K562 (cell line): ENCODE measurements around the gene SDR42E2. TPM values are rescaled to one million over a fixed set of nuclear protein-coding genes. Genes with fewer than 3 reads are reported as not detected.

Source experiments
- ATAC-seq: fragments of 200-7000 bp; cut with Tn5 transposase; 3 replicates; pipeline ENCODE4 v1.9.1; 2020; ENCODE audit warnings: moderate library complexity
- BruUV-seq: library from RNA; stranded (reverse); fragments of 400-500 nt; replicated peaks from 2 replicates; lab custom pipeline; 2021; lab: Mats Ljungman, UMichigan
- CTCF ChIA-PET: fragments of 300-600 bp; formaldehyde crosslinking; extraction: SDS; loops from one replicate; lab custom pipeline; 2021; ENCODE audit warnings: low intra/inter-chr PET ratio; lab: Yijun Ruan, JAX
- POLR2A ChIA-PET: fragments of 300-600, 350-650 bp; sonication (Branson Sonifier 250); formaldehyde crosslinking; extraction: SDS; loops from one replicate; lab custom pipeline; 2021; ENCODE audit warnings: antibody characterized with exemption, inconsistent platforms; lab: Yijun Ruan, JAX
- DNase-seq, 4 experiments: peaks; one replicate each; pipeline versions ENCODE4 v3.0.0 to v3.0.0-alpha.2; 2011 to 2018; ENCODE audit warnings: low spot score in 3 of 4, mixed read lengths in 3 of 4; ENCODE audit errors: extremely low read depth in 1 of 4
- FAIRE-seq: peaks from 2 replicates; lab custom pipeline; 2011; peaks lifted over from hg19 to GRCh38; lab: Jason Lieb, UNC
- H2AFZ ChIP-seq: 2 replicates; pipeline ENCODE4 v1.6.0; 2011; ENCODE audit warnings: low read depth, low read length, control low read depth, inconsistent platforms
- H3K27ac ChIP-seq: fragments of 200-600 bp; 3 replicates; pipeline ENCODE4 v1.8.0; 2011; ENCODE audit warnings: low read depth, mild to moderate bottlenecking, control low read depth, inconsistent platforms, low read length, moderate library complexity, mixed read lengths; ENCODE audit errors: extremely low read depth
- H3K27me3 ChIP-seq, 2 experiments: fragments of 300-600 bp in 1 of 2; 2 replicates in 1 of 2; 3 replicates in 1 of 2; pipeline versions ENCODE4 v1.6.0 to v1.8.0; 2011; ENCODE audit warnings: inconsistent platforms in 2 of 2, low read length in 2 of 2, mild to moderate bottlenecking in 1 of 2, mixed read lengths in 1 of 2, moderate library complexity in 1 of 2; ENCODE audit not compliant: control insufficient read depth in 2 of 2, insufficient read depth in 2 of 2
- H3K36me3 ChIP-seq: fragments of 300-600 bp; 3 replicates; pipeline ENCODE4 v1.8.0; 2011; ENCODE audit warnings: mild to moderate bottlenecking, low read length, inconsistent platforms; ENCODE audit not compliant: control insufficient read depth, insufficient read depth
- H3K4me1 ChIP-seq, 2 experiments: fragments of 200-600 bp in 1 of 2; replicated peaks in 1 of 2; 2 replicates in 1 of 2; 3 replicates in 1 of 2; pipeline versions ENCODE4 v1.5.1 to v1.8.0; 2011; ENCODE audit warnings: inconsistent platforms in 2 of 2, low read length in 2 of 2, mild to moderate bottlenecking in 1 of 2, mixed read lengths in 1 of 2, moderate library complexity in 1 of 2; ENCODE audit not compliant: control insufficient read depth in 2 of 2, insufficient read depth in 2 of 2
- H3K4me2 ChIP-seq: 2 replicates; pipeline ENCODE4 v1.6.1; 2011; ENCODE audit warnings: low read length, control low read depth, inconsistent platforms, mixed read lengths; ENCODE audit not compliant: insufficient read depth
- H3K4me3 ChIP-seq: fragments of 200-600 bp; sonication (generic), shearing (Covaris generic); 2 replicates; pipeline ENCODE4 v1.5.1; 2016; ENCODE audit warnings: control low read depth, inconsistent platforms
- H3K79me2 ChIP-seq: fragments of 200-600 bp; 3 replicates; pipeline ENCODE4 v1.8.0; 2011; ENCODE audit warnings: low read length, inconsistent platforms; ENCODE audit not compliant: control insufficient read depth, insufficient read depth
- H3K9ac ChIP-seq, 2 experiments: 2 replicates each; pipeline versions ENCODE4 v1.6.0 to v1.6.1; 2011; ENCODE audit warnings: low read depth in 2 of 2, low read length in 2 of 2, control low read depth in 1 of 2, inconsistent platforms in 1 of 2, mild to moderate bottlenecking in 1 of 2, mixed read lengths in 1 of 2; ENCODE audit not compliant: insufficient read depth in 1 of 2
- H3K9me1 ChIP-seq: one replicate; pipeline ENCODE4 v1.6.0; 2011; ENCODE audit warnings: inconsistent platforms, mild to moderate bottlenecking, low read length, moderate library complexity; ENCODE audit not compliant: control insufficient read depth, insufficient read depth
- H3K9me3 ChIP-seq: replicated peaks from 2 replicates; pipeline ENCODE4 v1.5.1; 2011; ENCODE audit warnings: low read depth, low read length, inconsistent platforms; ENCODE audit not compliant: control insufficient read depth, insufficient read depth
- H4K20me1 ChIP-seq: replicated peaks from 2 replicates; pipeline ENCODE4 v1.6.1; 2011; ENCODE audit warnings: low read length, inconsistent platforms, mixed read lengths; ENCODE audit not compliant: control insufficient read depth, insufficient read depth
- CTCF ChIP-seq, 3 experiments: IDR thresholded peaks in 2 of 3; conservative IDR thresholded peaks in 1 of 3; 2 replicates each; pipeline ENCODE4 v1.5.1; 2011 to 2012; ENCODE audit warnings: low read length in 3 of 3, mild to moderate bottlenecking in 3 of 3, control low read depth in 2 of 3, improper control_type of control experiment in 1 of 3, inconsistent platforms in 1 of 3, low read depth in 1 of 3, mixed read lengths in 1 of 3, moderate library complexity in 1 of 3; ENCODE audit not compliant: insufficient read depth in 2 of 3
- HDAC8 ChIP-seq: fragments of 450-650 bp; IDR thresholded peaks from 2 replicates; pipeline ENCODE4 v1.6.1; 2016; ENCODE audit warnings: mild to moderate bottlenecking, missing genetic modification characterization, moderate library complexity, missing compliant biosample characterization
- MEF2A ChIP-seq: IDR thresholded peaks from 2 replicates; pipeline ENCODE4 v1.6.1; 2011; ENCODE audit warnings: low read depth, mild to moderate bottlenecking, low read length, moderate library complexity; ENCODE audit not compliant: control insufficient read depth
- RAD21 ChIP-seq, 2 experiments: fragments of 250-450 bp in 1 of 2; fragments of 450-650 bp in 1 of 2; sonication (Bioruptor Pico) in 1 of 2; formaldehyde crosslinking in 1 of 2; IDR thresholded peaks in 1 of 2; conservative IDR thresholded peaks in 1 of 2; 2 replicates each; pipeline versions ENCODE4 v1.4.0 to v1.8.0; 2020 to 2022; ENCODE audit warnings: mild to moderate bottlenecking in 2 of 2, moderate library complexity in 1 of 2
- TSC22D4 ChIP-seq: fragments of 450-650 bp; IDR thresholded peaks from 2 replicates; pipeline ENCODE4 v1.6.1; 2016; ENCODE audit warnings: missing genetic modification characterization, missing biosample characterization, control low read depth
- ZNF212 ChIP-seq: fragments of 450-650 bp; formaldehyde crosslinking; IDR thresholded peaks from 2 replicates; pipeline ENCODE4 v1.4.0; 2020; ENCODE audit warnings: mild to moderate bottlenecking
- ZNF384 ChIP-seq: IDR thresholded peaks from 2 replicates; pipeline ENCODE4 v1.6.1; 2012; ENCODE audit warnings: low read depth, low read length, improper control_type of control experiment
- WGBS: fragments of 100-300 bp; shearing (Covaris generic); methylation state at CpG from one replicate; pipeline ENCODE4 v1.1.6; 2016; ENCODE audit warnings: low coverage, mixed read lengths; ENCODE audit not compliant: insufficient coverage; ENCODE audit errors: missing lambda C conversion rate; 5-methylcytosine and 5-hydroxymethylcytosine counted together
- in situ Hi-C: fragments of 300-500 bp; cut with MboI; formaldehyde crosslinking; loops from 4 replicates; pipeline ENCODE4 v1.15.0; 2018; ENCODE audit warnings: inconsistent platforms, mixed read lengths
- intact Hi-C: fragments of 100-400 bp; cut with micrococcal nuclease; formaldehyde crosslinking; loops from 2 replicates; pipeline ENCODE4 v1.14.2; 2022
- polyA plus RNA-seq, 8 experiments: library from polyadenylated mRNA; depleted of rRNA in 4 of 8; stranded (reverse) in 5 of 8; unstranded in 3 of 8; fragments of >200 nt; fragmentation: Nextera tagmentation in 2 of 8; fragmentation: Illumina TruSeq in 1 of 8; extraction: Ambion mirVana in 2 of 8; extraction: Trizol in 1 of 8; gene quantifications; 2 replicates each; pipeline versions ENCODE4 v1.2.1 to v1.2.3, GENCODE V29; 2011 to 2014; ENCODE audit warnings: inconsistent platforms in 1 of 8, missing spikeins in 1 of 8
- total RNA-seq, 7 experiments: library from RNA; depleted of rRNA in 6 of 7; stranded (reverse); fragments of >200 nt in 6 of 7; fragmentation: Illumina TruSeq in 2 of 7; extraction: Trizol in 2 of 7; gene quantifications; 2 replicates each; pipeline versions ENCODE4 v1.2.1 to v1.2.3, GENCODE V29; 2011 to 2021; ENCODE audit warnings: low replicate concordance in 1 of 7

Gene SDR42E2
- total and polyA plus RNA-seq, 9 of the 15 experiments (the other 6 are each of a cell fraction or from before 2014, with no cell fraction given), result 0.03 to 0.07 (median 0.04) TPM; not detected in 4

DNA sequence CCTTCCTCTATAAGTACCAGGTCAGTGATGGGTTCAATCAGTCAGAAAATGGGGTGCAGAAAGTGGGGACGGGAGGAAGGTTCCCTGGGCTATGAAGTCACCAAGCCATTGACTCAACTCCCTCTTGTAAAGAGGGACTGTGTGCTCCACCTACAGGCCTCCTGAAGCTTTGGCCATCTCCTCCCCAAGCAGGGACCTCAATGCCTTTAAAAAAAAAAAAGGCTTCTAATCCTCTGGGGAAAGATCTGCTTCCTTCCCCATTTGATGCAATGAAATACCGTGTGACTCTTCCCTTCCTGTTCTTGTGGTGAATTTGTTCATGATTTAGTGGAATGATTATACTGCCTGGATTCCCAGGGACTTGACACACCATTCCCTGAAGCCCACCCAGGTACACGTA is 39.2 kb upstream of the SDR42E2 start:
- in situ Hi-C loops (loop anchor here (25.0 kb wide), 1 partner anchor 311 kb away; no protein-coding TSS in a partner anchor), intact Hi-C loops (no loop called here)
- ChIA-PET CTCF (interaction anchor here (0.7 kb wide), 1 partner anchor 460 kb away, joined by 3 read pairs; no protein-coding TSS in a partner anchor), POLR2A (interaction anchor here (0.6 to 0.8 kb wide), 2 partner anchors 14 to 26 kb away, joined by 3 read pairs; no protein-coding TSS in a partner anchor)
- Histone ChIP-seq H3K9me1 (no peaks in the 10 kb centered on the region), H3K36me3 (no peaks in the 10 kb centered on the region), H4K20me1 (no peaks in the 10 kb centered on the region; the same call in 1 of the 2 replicates), H3K9me3 (no peaks in the 10 kb centered on the region), H3K79me2 (no peaks in the 10 kb centered on the region), H3K4me3 (no peak overlapping the region), H3K4me1 (no peaks in the 10 kb centered on the region), H3K4me2 (no peak overlapping the region), H2AFZ (no peak overlapping the region), H3K9ac (no peak overlapping the region), H3K27ac (no peak overlapping the region), H3K27me3 (peaks cover 6 to 12% of the 10 kb centered on the region in 2 experiments; a peak in 4 of 5 replicates)
- peak; percentile 56 for FAIRE-seq
- BruUV-seq, result no TSS peak
- 0% methylated on average over 3 of the region's 3 CpGs for WGBS
- peak in 2 of 4 experiments; percentile 30 to 33 for DNase-seq
- TF ChIP-seq CTCF (IDR thresholded peaks at IDR 0.05 in 2 of 3, conservative IDR thresholded peaks at IDR 0.05 in 1 of 3; ENCODE audit: insufficient read depth in 2 of 3, low read depth in 1 of 3, low read length in 3 of 3) (peak in 2 of 3 experiments; percentile 48 to 55; a peak in 4 of 6 replicates), HDAC8 (tag) (no peak), TSC22D4 (tag) (no peak), ZNF384 (peak; percentile 64), ZNF212 (CRISPR knock-in tag) (no peak), MEF2A (no peak), RAD21 (CRISPR knock-in tag; conservative IDR thresholded peaks at IDR 0.05 in 1 of 2, IDR thresholded peaks at IDR 0.05 in 1 of 2) (peak in 1 of 2 experiments; percentile 44; a peak in 1 of 4 replicates)
- ATAC-seq, result peak; percentile 79
